H1 (cell line): ENCODE results near the gene CCDC18. TPM values are rescaled to one million over a fixed set of nuclear protein-coding genes. Genes with fewer than 3 reads are reported as not detected.
"Not testable (repeated sequence)": the region's sequence is repeated elsewhere in the genome, so short reads cannot be mapped to it uniquely, and the experiment has no call there.

ENCODE experiments used
- CTCF ChIA-PET: fragments of 300-600 bp; sonication (Branson Sonifier 250); formaldehyde crosslinking; loops from one replicate; lab custom pipeline; 2021; ENCODE audit not compliant: partially characterized antibody; lab: Charles Lee
- POLR2A ChIA-PET: fragments of 300-600 bp; sonication (Branson Sonifier 250); formaldehyde crosslinking; loops from one replicate; lab custom pipeline; 2021; ENCODE audit warnings: inconsistent platforms; ENCODE audit not compliant: partially characterized antibody; lab: Charles Lee
- DNase-seq, 2 experiments: peaks; one replicate each; pipeline versions ENCODE4 v3.0.0 to v3.0.0-alpha.2; 2010 to 2022; ENCODE audit warnings: low spot score in 2 of 2, low read depth in 1 of 2, mixed read lengths in 1 of 2
- FAIRE-seq: peaks from 2 replicates; lab custom pipeline; 2011; peaks lifted over from hg19 to GRCh38; lab: Jason Lieb, UNC
- H2AFZ ChIP-seq: 2 replicates; pipeline ENCODE4 v1.8.1; 2012; ENCODE audit warnings: low read length, inconsistent platforms
- H2AK5ac ChIP-seq: 2 replicates; pipeline ENCODE4 v1.6.1; 2013; ENCODE audit warnings: low read depth, low read length
- H2BK120ac ChIP-seq: replicated peaks from 2 replicates; pipeline ENCODE3; 2013; ENCODE audit warnings: low read depth, low read length, inconsistent platforms
- H2BK12ac ChIP-seq: 2 replicates; pipeline ENCODE4 v1.6.1; 2013; ENCODE audit warnings: low read depth, low read length
- H2BK15ac ChIP-seq: 2 replicates; pipeline ENCODE4 v1.6.1; 2013; ENCODE audit warnings: low read length
- H2BK20ac ChIP-seq: 2 replicates; pipeline ENCODE4 v1.6.1; 2013; ENCODE audit warnings: low read length
- H2BK5ac ChIP-seq: 2 replicates; pipeline ENCODE4 v1.6.1; 2013; ENCODE audit warnings: low read depth, low read length
- H3K14ac ChIP-seq: 2 replicates; pipeline ENCODE4 v1.6.1; 2013; ENCODE audit warnings: inconsistent platforms; ENCODE audit not compliant: insufficient read length
- H3K18ac ChIP-seq: 2 replicates; pipeline ENCODE4 v1.6.1; 2013; ENCODE audit warnings: low read length; ENCODE audit errors: extremely low read depth
- H3K23ac ChIP-seq: 2 replicates; pipeline ENCODE4 v1.6.1; 2013; ENCODE audit warnings: inconsistent platforms; ENCODE audit not compliant: insufficient read length
- H3K23me2 ChIP-seq: 2 replicates; pipeline ENCODE4 v1.6.1; 2013; ENCODE audit warnings: low read depth, low read length
- H3K27ac ChIP-seq: 2 replicates; pipeline ENCODE4 v1.6.1; 2011; ENCODE audit warnings: low read depth, low read length, inconsistent platforms
- H3K27me3 ChIP-seq, 4 experiments: replicated peaks in 1 of 4; 1 replicate in 1 of 4; 2 replicates in 3 of 4; pipeline versions ENCODE4 v1.6.1 to v1.8.1; 2011 to 2013; ENCODE audit warnings: low read length in 3 of 4, mild to moderate bottlenecking in 3 of 4, inconsistent platforms in 2 of 4, mixed read lengths in 2 of 4, moderate library complexity in 1 of 4; ENCODE audit not compliant: control insufficient read depth in 3 of 4, insufficient read depth in 3 of 4; ENCODE audit errors: extremely low read depth in 1 of 4
- H3K36me3 ChIP-seq, 4 experiments: 2 replicates each; pipeline versions ENCODE4 v1.6.1 to v1.8.1; 2011 to 2013; ENCODE audit warnings: mild to moderate bottlenecking in 4 of 4, low read length in 3 of 4, moderate library complexity in 2 of 4, control low read depth in 1 of 4, inconsistent platforms in 1 of 4; ENCODE audit not compliant: insufficient read depth in 4 of 4, control insufficient read depth in 2 of 4
- H3K4ac ChIP-seq: replicated peaks from 2 replicates; pipeline ENCODE3; 2013; ENCODE audit warnings: low read length, low read depth, mixed read lengths, inconsistent platforms; ENCODE audit not compliant: insufficient read length
- H3K4me1 ChIP-seq, 4 experiments: replicated peaks in 1 of 4; 1 replicate in 1 of 4; 2 replicates in 3 of 4; pipeline versions ENCODE4 v1.6.1 to v1.8.1; 2011 to 2013; ENCODE audit warnings: low read length in 3 of 4, inconsistent platforms in 2 of 4, mixed read lengths in 1 of 4; ENCODE audit not compliant: insufficient read depth in 4 of 4, control insufficient read depth in 3 of 4
- H3K4me2 ChIP-seq, 2 experiments: 2 replicates each; pipeline versions ENCODE4 v1.6.1 to v1.8.1; 2011 to 2013; ENCODE audit warnings: low read depth in 2 of 2, low read length in 2 of 2, control low read depth in 1 of 2, inconsistent platforms in 1 of 2, mild to moderate bottlenecking in 1 of 2; ENCODE audit not compliant: insufficient read depth in 1 of 2
- H3K4me3 ChIP-seq, 4 experiments: fragments of 200-600, 300-600 bp in 1 of 4; sonication (generic), shearing (Covaris generic), sonication (Bioruptor Twin) in 1 of 4; 2 replicates each; pipeline versions ENCODE4 v1.5.1 to v1.8.1; 2011 to 2016; ENCODE audit warnings: low read length in 4 of 4, low read depth in 3 of 4, control low read depth in 2 of 4, inconsistent platforms in 2 of 4, mild to moderate bottlenecking in 2 of 4, mixed read lengths in 1 of 4, moderate library complexity in 1 of 4; ENCODE audit not compliant: insufficient read depth in 2 of 4; ENCODE audit errors: extremely low read depth in 1 of 4
- H3K56ac ChIP-seq: replicated peaks from 2 replicates; pipeline ENCODE3; 2013; ENCODE audit warnings: low read depth, mild to moderate bottlenecking, mixed read lengths, low read length, inconsistent platforms; ENCODE audit not compliant: insufficient read length
- H3K79me1 ChIP-seq: 2 replicates; pipeline ENCODE4 v1.6.1; 2013; ENCODE audit warnings: low read depth, low read length, control low read depth
- H3K79me2 ChIP-seq, 2 experiments: 2 replicates each; pipeline versions ENCODE4 v1.6.1 to v1.8.1; 2012 to 2013; ENCODE audit warnings: low read length in 2 of 2, mild to moderate bottlenecking in 2 of 2, inconsistent platforms in 1 of 2; ENCODE audit not compliant: insufficient read depth in 2 of 2, control insufficient read depth in 1 of 2
- H3K9ac ChIP-seq, 4 experiments: replicated peaks in 1 of 4; 1 replicate in 1 of 4; 2 replicates in 3 of 4; pipeline versions ENCODE4 v1.6.1 to v1.8.1; 2011 to 2013; ENCODE audit warnings: low read depth in 3 of 4, low read length in 3 of 4, control low read depth in 2 of 4, mild to moderate bottlenecking in 2 of 4, moderate library complexity in 2 of 4, inconsistent platforms in 1 of 4; ENCODE audit errors: extremely low read depth in 1 of 4
- H3K9me3 ChIP-seq, 2 experiments: 2 replicates each; pipeline versions ENCODE4 v1.6.1 to v1.8.1; 2012 to 2013; ENCODE audit warnings: mild to moderate bottlenecking in 2 of 2, moderate library complexity in 2 of 2, control low read depth in 1 of 2, inconsistent platforms in 1 of 2, low read depth in 1 of 2, low read length in 1 of 2, mixed read lengths in 1 of 2; ENCODE audit not compliant: insufficient read depth in 2 of 2
- H4K20me1 ChIP-seq, 2 experiments: replicated peaks in 1 of 2; 2 replicates each; pipeline versions ENCODE3 to v1.8.1; 2011 to 2013; ENCODE audit warnings: inconsistent platforms in 2 of 2, low read length in 2 of 2, mild to moderate bottlenecking in 1 of 2; ENCODE audit not compliant: insufficient read depth in 2 of 2, control insufficient read depth in 1 of 2
- H4K5ac ChIP-seq: 2 replicates; pipeline ENCODE4 v1.6.1; 2013; ENCODE audit warnings: low read length, low read depth, mixed read lengths, inconsistent platforms; ENCODE audit not compliant: insufficient read length
- H4K8ac ChIP-seq: 2 replicates; pipeline ENCODE4 v1.8.0; 2013; ENCODE audit warnings: mild to moderate bottlenecking, moderate library complexity, low read length, inconsistent platforms; ENCODE audit not compliant: insufficient read depth; ENCODE audit errors: extremely low read depth
- H4K91ac ChIP-seq: replicated peaks from 2 replicates; pipeline ENCODE3; 2013; ENCODE audit warnings: low read length, mixed read lengths, inconsistent platforms; ENCODE audit not compliant: insufficient read length
- WGBS, 2 experiments: shearing (Covaris generic) in 1 of 2; methylation state at CpG; one replicate each; pipeline versions ENCODE4 v1.1.6 to v1.1.7; 2013 to 2015; ENCODE audit warnings: low lambda C conversion rate in 2 of 2, mixed read lengths in 2 of 2, inconsistent platforms in 1 of 2, low coverage in 1 of 2, missing lambda C conversion rate in 1 of 2; ENCODE audit not compliant: insufficient replicate concordance in 2 of 2, insufficient coverage in 1 of 2, insufficient read length in 1 of 2; ENCODE audit errors: extremely low coverage in 1 of 2, missing lambda C conversion rate in 1 of 2; 5-methylcytosine and 5-hydroxymethylcytosine counted together
- polyA plus RNA-seq, 7 experiments: library from polyadenylated mRNA; depleted of rRNA in 3 of 7; stranded (reverse) in 5 of 7; unstranded in 2 of 7; fragments of >200 nt in 5 of 7; fragments of 200-250 nt in 2 of 7; gene quantifications; 1 replicate in 5 of 7; 2 replicates in 1 of 7; 4 replicates in 1 of 7; pipeline versions ENCODE4 v1.2.1 to v1.2.3, GENCODE V29; 2011 to 2013; ENCODE audit warnings: missing spikeins in 2 of 7, mixed read lengths in 2 of 7
- total RNA-seq: library from RNA; stranded (reverse); fragmentation: NEBNext Ultra II Directional; extraction: Animal tissue kit (Norgen Biotek cat#: 25700); gene quantifications from 2 replicates; pipeline ENCODE4 v1.2.1, GENCODE V29; 2021

Gene CCDC18
- total and polyA plus RNA-seq, 2 of the 8 experiments (the other 6 are each of a cell fraction or from before 2014, with no cell fraction given), result 3.0 to 21.2 TPM

GRCh38 chr1:93260726-93261125 is 80.2 kb downstream of the CCDC18 start:
- H3K79me1 ChIP-seq, H4K5ac ChIP-seq, H3K4me3 ChIP-seq, H2BK15ac ChIP-seq, H3K27me3 ChIP-seq, H3K4me2 ChIP-seq, H2BK12ac ChIP-seq, H3K14ac ChIP-seq, H4K20me1 ChIP-seq, H3K27ac ChIP-seq, FAIRE-seq, H3K4me1 ChIP-seq, H3K4ac ChIP-seq, H2BK20ac ChIP-seq, H3K23ac ChIP-seq, H4K8ac ChIP-seq, H3K18ac ChIP-seq, H3K9ac ChIP-seq, H2BK120ac ChIP-seq, H3K56ac ChIP-seq, H3K23me2 ChIP-seq, H2AK5ac ChIP-seq, DNase-seq, H3K79me2 ChIP-seq, H4K91ac ChIP-seq, H2BK5ac ChIP-seq, CTCF ChIA-PET, POLR2A ChIA-PET, H2AFZ ChIP-seq: not testable (repeated sequence)
- H3K36me3 ChIP-seq, result peaks cover 0 to 65% (median 24%) of the 10 kb centered on the region in 4 experiments; a peak in 6 of 8 replicates
- WGBS, 2 experiments, result 92% methylated on average over 3 of the region's 3 CpGs; no CpG with 5 or more reads in 1 of the 2 experiments
- peaks cover 23 to 29% of the 10 kb centered on the region in 2 experiments for H3K9me3 ChIP-seq
